GM21786 (cell line): ENCODE results near the gene ARTN.

Experiments used
- ATAC-seq: cut with Tn5 transposase; IDR thresholded peaks from one replicate; pipeline ENCODE4 v1.9.1; 2021; ENCODE audit not compliant: unreplicated experiment

ARTN gene

GRCh38 chr1:43969746-43970466, 36.3 kb downstream of the ARTN start, which contains the start of gene DPH2:
Gene DPH2 (plus strand): TSS chr1:43970010. CDS start chr1:43970176, 166 bp downstream.
- ATAC-seq, result peak; percentile 78

- no peak for ATAC-seq
Measured at GRCh38 chr1:43970502-43970901, 36.9 kb downstream of the ARTN start.

GRCh38 chr1:43970911-43971310, 37.3 kb downstream of the ARTN start:
- no peak for ATAC-seq

GRCh38 chr1:43971336-43971980, 37.9 kb downstream of the ARTN start:
- no peak for ATAC-seq

DNA sequence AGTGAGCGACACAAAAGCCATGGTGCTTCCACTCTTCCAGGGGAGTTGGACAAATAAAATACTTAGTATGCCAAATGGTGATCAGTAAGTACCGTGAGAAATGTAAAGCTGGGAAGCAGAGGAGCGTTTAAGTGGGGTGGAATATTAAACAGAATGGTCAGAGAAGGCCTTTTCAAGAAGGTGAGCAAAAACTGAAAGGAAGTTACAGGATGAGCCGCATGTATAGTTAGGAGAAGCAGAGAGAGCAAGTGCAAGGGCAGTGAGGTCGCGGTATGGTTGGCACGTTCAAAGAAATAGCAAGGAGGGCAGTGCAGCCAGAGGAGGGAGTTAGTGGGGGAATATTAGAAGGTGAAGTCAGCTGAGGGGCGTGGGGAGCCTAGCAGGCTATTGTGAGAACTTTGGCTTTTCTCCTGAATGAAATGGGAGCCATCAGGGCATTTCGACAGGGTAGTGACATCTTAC, 40.4 kb downstream of the ARTN start:
- no peak for ATAC-seq

GRCh38 chr1:43974443-43975248, 41.0 kb downstream of the ARTN start, which contains the start of gene ATP6V0B:
Gene ATP6V0B (plus strand): TSS chr1:43974960. CDS start chr1:43975041, 81 bp downstream.
- ATAC-seq, result peak; percentile 67

- ATAC-seq, result no peak
Measured at GRCh38 chr1:43975249-43975961, 41.8 kb downstream of the ARTN start.

GRCh38 chr1:43976045-43976444, 42.4 kb downstream of the ARTN start:
- no peak for ATAC-seq

DNA sequence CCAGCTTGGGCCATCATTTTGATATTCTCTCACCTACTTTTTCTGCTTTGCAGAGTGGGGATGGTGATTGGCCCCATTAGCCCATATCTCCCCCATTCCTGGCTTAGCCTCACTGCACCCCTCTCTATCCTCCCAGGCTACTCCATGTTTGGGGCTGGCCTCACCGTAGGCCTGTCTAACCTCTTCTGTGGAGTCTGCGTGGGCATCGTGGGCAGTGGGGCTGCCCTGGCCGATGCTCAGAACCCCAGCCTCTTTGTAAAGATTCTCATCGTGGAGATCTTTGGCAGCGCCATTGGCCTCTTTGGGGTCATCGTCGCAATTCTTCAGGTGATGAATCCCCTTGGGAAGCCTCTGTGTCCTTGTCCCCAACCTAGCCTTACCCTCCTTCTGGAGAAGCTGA, 43.3 kb downstream of the ARTN start:
- no peak for ATAC-seq

GRCh38 chr1:43977376-43978263, 44.0 kb downstream of the ARTN start:
- no peak for ATAC-seq

DNA sequence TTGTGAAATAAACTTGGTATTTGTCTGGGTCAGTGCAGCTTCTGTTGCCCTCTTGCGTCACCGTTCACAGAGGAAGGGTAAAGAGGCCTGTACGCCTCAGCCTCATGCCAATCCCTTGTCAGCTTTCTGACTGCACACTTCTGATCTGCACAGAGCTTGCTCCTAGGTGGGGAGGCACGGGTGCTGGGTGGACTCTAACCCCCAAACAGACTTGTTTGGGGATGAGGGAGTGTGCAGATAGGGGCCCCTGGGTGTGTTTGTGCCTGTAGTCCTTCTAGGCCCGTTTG, 44.6 kb downstream of the ARTN start:
- ATAC-seq, result no peak

GRCh38 chr1:43978551-43979260, 45.1 kb downstream of the ARTN start, which contains the start of gene B4GALT2:
Gene B4GALT2 (plus strand): TSS chr1:43979210. CDS start chr1:43981161, 1,951 bp downstream.
- ATAC-seq, result no peak

GRCh38 chr1:43979261-43979527, 45.6 kb downstream of the ARTN start:
- ATAC-seq, result no peak

GRCh38 chr1:43979528-43980254, 46.1 kb downstream of the ARTN start:
- no peak for ATAC-seq

GRCh38 chr1:43980255-43981134, 46.9 kb downstream of the ARTN start:
- no peak for ATAC-seq

GRCh38 chr1:43981135-43981491, 47.5 kb downstream of the ARTN start:
- ATAC-seq, result no peak

DNA sequence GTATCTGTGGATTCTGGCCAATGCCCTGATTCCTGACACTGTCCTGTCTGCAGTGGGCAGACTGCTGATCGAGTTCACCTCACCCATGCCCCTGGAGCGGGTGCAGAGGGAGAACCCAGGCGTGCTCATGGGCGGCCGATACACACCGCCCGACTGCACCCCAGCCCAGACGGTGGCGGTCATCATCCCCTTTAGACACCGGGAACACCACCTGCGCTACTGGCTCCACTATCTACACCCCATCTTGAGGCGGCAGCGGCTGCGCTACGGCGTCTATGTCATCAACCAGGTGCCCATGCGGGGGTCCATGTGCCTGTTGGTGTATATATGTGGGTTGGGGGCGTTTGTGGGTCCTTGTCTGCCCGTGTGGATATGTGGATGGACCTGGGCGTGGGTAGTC, 48.0 kb downstream of the ARTN start:
- ATAC-seq, result no peak

DNA sequence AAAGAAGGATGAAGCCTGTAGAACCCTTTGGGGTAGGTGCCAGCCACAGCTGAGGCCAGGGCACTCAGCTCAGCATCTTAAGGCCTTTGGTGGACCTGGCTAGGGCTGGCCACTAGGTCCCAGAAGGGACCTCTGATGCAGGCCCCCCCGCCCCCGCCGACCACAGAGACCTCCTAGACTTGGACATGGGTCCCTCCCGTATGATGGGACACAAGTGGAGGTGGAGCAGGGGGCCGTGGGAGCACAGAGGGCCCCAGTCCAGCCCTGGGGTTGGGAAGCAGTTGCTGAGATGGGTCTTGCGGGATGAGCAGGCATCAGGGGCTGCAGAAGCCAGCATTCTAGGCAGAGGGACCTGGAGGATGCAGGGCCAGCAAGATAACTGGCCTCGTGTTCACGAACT, 48.6 kb downstream of the ARTN start:
- ATAC-seq, result no peak
